ENCODE results near the gene CDH10.

Gene CDH10

DNA sequence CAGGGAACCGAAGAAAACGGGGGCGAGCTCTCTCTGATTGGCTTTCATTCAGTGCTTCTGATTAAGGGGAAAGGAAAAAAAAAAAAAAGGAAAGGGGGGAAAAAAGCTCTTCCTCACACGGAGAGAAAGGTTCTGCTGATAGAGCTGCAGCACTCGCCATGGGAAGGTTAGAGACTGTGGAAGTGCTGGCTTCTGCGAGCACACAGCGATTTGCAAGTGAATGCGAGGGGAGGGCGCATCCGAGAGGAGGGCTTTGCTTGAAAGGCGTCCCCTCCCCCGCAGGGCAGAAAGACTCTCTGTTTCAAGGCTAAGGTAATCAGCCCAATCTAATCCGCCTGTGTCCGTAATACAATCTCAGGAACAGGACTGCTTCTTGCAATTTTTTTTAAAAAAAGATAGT lies at the start of gene CDH10:
Gene CDH10, minus strand, starts transcription at position 218 of the 400 bp plus-strand sequence. CDS start 51,488 bp downstream, outside the sequence.
- no peak for DNase-seq (ENCODE audit: low read depth in 3 of 3)

DNA sequence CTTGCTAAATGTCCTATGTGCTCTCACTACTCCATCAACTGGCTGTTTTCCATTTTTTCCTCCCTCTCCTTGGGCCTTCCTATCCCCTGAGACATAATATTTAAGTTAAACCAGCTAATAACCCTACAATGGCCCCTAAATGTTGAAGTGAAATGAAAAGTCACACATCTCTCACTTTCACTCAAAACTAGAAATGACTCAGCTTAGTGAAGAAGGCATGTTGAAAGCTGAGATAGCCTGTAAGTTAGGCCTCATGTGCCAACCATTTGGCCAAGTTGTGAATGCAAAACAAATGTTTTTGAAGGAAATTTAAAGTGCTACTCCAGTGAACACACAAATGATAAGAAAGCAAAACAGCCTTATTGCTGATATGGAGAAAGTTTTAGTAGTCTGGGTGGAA lies 48.8 kb upstream of the CDH10 start:
- no peak for DNase-seq (ENCODE audit: low read depth in 3 of 3)

DNA sequence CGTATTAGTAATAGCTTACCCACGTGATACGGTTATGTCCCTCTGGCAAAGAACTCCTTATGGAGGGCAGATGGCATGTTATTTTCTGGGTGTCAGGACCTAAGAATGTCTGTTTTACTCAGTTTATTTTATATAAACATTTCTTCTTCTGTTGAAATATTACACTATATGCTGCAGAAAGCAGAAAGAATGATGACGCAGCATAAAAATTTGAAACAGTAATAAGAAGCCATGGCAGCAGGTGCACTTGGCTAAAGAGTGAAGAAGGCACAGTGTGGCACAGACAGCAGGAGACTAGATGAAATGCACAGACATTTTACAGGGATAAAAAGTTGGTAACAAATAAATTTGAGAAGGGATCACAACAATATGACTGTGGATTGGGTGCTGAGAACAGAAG lies 46.3 kb upstream of the CDH10 start:
- no peak for DNase-seq (ENCODE audit: low read depth in 3 of 3)

DNA sequence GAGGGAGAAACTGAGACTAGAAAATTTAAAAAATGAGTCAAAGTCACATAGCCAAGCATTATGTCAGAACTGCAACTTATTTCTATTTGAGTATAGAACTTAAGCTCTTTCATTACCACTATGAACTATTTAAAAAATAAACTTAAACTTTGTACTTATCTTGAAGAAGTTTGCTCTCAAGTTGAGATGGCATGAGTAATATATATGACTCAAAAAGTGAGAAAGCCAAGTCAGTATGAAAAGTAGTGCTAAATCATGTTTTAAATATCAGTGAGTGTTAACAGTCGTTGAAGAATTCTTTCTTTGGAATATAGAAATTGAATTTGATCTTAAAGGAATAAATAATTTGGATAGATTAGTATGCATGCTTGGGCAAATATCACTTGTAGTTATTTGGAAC lies 36.3 kb upstream of the CDH10 start:
- no peak for DNase-seq (ENCODE audit: low read depth in 3 of 3)

DNA sequence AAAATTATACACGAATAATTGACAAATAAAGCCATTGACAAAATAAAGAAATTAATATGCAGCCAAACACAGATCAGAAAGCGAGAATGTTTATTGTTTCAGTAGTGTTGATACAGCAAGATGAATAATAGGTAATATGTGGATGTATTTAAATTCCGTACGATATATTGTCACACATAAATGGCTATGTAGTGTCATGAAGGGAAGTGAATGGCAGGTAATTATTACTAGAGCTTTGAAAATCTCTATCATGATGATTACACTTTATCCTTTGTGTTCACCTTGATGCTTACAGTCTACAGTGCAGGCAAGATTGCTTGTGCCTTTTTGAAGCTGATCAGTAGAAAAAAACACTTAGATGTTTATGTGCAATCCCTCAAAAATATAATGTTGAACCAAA lies 23.3 kb upstream of the CDH10 start:
- DNase-seq (ENCODE audit: low read depth in 3 of 3): no peak

DNA sequence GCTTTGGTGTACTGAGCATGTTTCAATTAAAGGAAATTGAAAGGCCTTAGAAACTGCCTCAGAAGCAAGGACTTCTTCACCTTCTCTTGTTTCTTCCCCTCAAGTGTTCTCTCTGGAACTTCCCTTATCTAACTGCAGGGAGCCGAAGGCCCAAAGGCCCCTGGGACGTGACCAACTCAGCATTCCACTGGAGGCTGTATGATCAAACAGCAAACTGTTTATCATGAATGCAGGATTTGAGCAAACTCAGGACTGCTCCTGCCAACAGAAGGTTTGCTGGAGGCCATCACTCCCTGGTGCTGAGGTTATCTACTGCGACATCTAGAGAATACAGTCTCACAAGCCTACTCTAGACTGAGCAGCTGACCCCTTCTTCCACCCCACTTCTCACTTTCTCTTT lies 4.8 kb upstream of the CDH10 start:
- no peak for DNase-seq (ENCODE audit: low read depth in 3 of 3)

DNA sequence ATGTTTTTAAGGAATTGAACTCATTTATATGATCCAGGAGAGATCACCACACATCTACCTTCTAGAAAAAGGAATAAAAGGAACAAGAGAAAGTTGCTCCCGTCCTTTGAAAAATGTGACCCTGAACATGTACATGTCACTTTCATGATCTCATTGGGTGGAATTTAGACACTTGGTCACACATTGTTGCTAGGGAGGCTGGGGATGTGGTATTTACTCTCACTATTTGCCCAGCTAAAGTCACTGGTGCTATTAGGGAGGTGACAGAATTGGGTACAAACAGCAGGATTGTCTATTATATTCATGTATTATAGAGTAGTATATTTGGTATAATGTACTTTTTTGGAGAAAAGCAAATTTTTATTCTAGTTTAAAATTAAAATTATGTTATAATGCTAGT lies 2.1 kb upstream of the CDH10 start:
- no peak for DNase-seq (ENCODE audit: low read depth in 3 of 3)

DNA sequence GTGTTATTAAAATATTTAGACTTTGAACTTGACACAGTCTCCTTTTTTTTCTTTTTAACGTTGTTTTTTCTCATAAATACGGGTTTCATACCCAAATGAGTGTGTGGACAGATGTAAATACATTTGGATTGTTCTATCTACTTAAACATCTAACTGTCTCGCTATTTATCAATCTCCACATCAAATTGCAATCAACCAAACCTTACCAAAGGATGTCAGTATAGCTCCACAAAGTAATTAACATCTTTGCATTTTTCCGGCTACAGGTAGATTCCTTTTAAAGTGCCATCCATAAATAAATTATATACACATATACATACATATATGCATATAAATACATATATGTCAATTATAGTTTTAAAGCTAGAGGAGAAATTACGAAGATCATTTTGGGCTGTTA lies 705 bp upstream of the CDH10 start:
- DNase-seq (ENCODE audit: low read depth in 3 of 3): no peak

DNA sequence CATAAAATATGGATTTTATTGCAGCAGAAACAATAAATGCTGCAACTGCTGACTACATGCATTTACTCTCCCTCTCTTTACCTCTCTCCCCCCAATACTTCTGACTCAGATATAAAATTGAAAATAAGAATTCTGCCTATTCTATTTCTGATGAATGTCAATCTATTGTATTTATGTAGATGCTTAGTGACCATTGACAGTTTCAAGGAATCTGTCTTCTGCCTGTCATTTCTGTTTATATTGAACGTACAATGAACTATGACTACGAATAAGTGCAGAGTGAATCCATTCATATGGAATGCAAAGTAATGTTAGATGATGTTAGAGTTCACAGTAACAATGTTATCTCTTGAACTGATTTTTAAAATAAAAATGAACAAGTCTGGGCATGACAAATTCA lies 898 bp downstream of the CDH10 start:
- no peak for DNase-seq (ENCODE audit: low read depth in 3 of 3)

DNA sequence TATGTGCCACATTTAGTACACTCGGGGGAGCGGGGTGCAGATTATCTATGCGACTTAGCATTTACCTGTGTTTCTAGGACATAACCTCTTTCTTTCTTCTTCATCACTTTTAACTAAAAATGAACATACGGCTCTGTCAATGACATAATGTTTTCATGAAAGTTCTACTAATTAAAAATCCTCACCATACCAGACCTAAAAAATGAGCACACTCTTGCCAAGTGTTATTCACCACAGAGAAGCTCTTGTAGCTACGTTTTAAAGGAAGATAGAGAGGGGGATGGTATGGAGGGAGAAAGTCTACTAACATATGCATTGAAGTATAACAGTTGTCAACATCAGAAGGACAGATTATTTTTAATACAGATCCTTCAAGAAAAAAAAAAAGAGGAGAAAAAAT lies 1.6 kb downstream of the CDH10 start:
- no peak for DNase-seq (ENCODE audit: low read depth in 3 of 3)

DNA sequence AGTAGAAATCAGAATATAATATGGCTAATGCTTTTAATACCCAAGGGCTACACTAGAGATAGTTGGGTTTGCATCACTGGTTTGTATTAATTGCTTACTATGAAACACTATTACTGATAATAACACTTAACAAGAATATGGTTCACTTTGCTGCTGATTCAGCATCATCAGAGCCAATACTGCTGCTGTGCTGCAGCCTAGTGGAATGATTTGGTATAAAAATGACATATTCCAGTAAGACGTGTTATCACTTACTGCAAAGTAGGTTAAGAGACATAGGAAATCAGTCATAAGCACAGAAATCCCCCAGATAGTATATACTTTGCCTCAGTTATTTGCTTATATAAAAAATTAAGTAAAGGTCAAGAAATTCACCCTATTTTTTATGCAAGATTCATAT lies 2.8 kb downstream of the CDH10 start:
- DNase-seq (ENCODE audit: low read depth in 3 of 3): no peak

DNA sequence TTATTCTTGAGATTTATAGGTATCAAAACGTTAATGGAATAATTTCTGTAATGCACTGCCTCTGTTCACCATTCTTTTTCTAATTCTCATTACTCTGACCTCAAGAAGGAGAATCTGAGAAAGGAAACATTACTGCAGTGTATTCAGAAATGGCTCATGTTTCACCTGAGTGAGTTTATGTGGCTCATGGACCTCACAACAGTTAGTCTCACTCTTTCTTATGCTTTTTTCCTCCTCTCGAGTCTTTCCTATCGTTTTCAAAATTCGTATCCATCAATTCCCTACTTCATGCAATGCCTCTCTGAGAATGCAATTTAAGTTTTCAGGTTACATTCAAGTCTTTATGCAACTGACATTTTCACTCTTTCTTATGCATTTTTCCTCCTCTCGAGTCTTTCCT lies 9.6 kb downstream of the CDH10 start:
- DNase-seq (ENCODE audit: low read depth in 3 of 3): no peak

DNA sequence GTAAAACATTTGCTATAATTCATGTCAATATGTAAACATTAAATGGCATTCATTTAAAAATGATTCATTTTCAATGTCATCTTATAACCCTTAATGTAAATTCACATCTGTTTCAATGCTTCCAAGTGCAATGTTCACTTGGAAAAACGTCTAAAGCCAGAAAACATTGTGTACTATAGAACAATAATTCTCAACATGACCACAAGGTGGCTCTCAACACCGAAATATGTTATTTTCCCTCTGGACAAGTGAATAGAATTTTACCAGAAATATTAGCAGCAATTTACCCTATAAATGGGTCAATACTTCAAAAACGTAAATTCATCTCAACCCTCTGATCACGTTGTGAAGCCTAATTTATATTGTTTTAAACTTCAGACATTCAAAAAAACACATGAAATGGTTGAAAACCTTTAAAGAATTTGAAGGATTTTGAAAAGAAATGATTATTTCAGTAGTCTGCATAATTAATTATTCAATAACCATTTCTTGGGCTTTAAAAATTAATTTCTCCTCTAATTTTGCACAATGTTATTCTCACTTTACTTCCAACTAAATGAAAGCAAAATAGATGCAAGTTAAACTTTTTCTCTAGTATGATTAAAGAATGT lies 11.0 kb downstream of the CDH10 start:
- DNase-seq (ENCODE audit: low read depth in 3 of 3): no peak

DNA sequence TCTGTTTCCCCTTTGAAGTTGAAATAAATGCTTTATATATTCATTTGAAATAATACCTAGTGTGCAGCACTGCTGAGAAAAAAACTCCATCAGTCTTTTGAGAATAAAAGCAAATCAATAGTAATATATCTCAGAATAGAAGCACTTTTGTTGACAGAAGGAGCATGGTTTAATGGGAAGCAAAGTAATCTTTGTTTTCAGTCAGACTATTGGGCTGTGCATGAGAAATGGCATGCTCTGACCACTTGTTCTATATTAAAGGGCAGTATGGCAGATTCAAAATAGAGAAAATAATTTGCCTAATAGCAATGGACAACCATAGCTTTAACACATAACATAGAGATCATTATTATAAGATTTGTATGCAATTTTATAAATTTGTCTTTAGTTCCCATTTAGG lies 12.4 kb downstream of the CDH10 start:
- DNase-seq (ENCODE audit: low read depth in 3 of 3): no peak

DNA sequence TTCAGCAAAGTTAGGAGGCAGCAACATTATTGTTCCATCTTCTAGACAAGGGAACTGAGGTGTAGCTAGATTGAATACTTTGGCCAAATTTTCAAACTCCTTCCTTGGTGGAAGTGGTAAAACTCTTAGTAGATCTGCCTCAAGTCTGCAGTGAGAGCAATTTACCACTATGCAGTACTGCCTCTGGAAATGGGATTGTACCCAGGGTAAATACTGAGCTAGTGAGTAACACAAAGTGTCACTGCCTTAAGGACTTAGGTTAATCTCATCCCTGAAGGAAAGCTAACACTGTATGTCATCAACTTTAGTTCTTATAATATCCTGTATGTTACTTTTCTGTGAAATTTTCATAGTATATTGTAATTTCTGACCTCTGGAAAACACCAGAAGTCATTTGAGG lies 13.9 kb downstream of the CDH10 start:
- no peak for DNase-seq (ENCODE audit: low read depth in 3 of 3)

DNA sequence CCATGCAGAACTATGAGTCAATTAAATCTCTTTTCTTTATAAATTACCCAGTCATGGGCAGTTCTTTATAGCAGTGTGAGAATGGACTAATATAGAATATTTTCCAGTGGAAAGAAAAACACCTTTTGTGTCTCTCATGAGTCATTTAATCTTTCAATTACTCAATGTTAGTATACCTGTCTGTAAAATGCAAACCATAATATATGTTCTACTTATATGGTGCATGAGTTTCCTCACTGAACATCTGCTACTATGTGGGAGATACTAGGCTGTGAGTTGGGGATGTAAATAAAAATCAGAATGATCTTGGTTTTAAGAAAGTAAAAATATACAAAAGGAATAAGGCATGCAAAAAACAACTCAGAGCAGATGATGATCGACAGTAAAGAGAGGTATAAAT lies 15.0 kb downstream of the CDH10 start:
- DNase-seq (ENCODE audit: low read depth in 3 of 3): no peak

DNA sequence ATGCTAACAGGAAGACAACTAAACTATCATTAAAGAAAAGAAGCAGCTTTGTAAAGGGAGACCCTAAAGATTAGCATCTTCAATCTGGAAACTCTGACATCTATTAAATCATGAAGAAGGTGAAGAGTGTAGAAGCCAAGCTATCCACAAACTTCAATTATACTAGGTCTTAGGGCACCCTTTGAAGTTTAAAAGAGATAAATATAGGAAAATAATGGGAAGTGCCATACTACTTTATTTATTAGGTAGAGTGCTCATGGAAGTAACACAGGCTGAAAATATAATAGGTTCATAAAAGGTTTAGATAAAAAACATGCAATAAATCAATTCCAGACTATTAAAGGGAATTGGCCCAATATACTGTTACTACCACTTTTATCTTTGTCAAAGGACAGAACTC lies 19.9 kb downstream of the CDH10 start:
- no peak for DNase-seq (ENCODE audit: low read depth in 3 of 3)

DNA sequence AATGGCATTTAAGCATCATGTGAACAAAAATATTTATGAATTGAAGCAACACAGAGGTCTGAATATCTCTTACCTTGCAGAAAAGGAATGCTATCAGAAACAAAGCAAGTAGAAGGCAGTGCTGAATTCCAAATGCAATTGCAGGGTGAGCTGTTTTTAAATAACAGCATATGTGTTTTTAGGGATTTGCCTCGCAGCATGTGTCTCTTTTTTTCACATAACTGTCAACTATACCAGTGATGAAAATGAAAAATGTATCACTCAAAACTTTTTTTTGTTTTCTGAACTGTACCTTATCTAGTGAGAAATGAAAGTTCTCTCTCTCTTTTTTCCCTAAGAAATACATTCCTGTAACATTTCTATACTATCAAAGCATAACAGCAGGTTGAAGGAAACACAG lies 21.2 kb downstream of the CDH10 start:
- no peak for DNase-seq (ENCODE audit: low read depth in 3 of 3)

DNA sequence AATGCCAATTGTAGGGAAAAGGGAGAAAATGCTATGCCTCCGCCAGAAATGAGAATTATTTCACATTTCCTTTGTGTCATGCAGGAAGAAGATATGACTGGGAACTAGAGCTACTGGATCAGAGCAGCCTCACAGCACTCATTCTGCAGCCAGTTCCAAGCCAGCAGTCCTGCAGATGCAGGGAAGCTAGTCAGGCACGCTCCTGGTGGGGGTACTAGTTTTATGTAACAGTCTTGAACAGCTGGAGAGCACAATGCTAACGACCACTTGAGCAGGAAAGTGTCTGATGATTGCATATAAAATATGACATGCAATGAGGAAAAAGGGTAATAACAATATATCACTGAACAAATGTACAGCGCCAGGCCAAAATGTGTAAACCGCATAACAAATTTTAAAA lies 21.7 kb downstream of the CDH10 start:
- DNase-seq (ENCODE audit: low read depth in 3 of 3): no peak

DNA sequence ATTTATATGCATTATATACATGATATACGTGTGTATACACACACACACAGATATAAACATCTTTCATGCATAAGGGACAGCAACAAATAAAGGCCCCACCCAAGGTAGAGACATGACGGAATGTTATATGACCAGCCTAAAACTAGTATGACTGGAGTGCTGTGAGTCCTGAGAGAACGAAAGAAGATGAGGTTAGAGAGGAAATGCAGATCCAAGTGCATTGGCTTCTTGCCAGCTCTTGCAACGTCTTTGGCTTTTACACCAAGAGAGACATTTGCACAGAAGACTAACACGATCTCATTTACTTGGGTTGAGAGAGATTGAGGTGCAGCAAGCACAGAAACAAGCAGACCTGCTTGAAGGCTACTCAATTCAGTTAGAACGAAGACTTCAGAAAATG lies 23.0 kb downstream of the CDH10 start:
- DNase-seq (ENCODE audit: low read depth in 3 of 3): no peak

DNA sequence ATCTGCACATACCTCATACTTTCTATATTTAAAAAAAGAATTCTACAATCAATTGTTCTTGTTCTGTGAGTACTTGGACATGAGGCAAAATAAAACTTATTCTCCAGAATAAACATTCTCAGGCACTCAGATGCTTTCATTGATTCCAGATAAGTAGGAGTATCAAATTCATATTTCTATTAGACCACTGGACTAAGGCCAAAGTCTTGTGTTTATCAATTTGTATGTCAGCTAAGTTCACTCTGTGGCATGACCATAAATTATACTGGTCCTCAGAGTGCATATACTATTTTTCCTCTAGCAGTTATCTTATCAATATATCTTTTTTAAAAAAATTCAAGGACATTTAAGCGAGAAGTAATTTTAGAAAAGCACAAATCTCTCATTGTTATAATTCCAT lies 28.2 kb downstream of the CDH10 start:
- no peak for DNase-seq (ENCODE audit: low read depth in 3 of 3)

DNA sequence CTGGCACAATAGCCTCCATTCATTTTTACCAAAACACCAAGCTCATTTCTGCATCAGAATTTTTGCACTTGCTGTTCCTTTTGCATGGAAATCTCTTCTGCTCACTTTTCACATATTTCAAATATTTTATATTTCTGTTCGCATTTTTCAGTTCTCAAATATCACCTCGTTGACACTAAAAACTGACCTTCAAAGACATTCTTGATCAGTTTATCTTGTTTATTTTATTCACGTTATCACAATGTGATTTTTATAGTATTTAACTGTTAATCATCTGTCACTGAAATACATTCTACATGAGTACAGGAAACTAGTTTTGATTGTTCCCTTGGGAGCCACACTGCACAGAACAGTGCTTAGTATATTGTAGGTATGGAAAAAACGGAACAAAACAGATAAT lies 29.6 kb downstream of the CDH10 start:
- DNase-seq (ENCODE audit: low read depth in 3 of 3): no peak

DNA sequence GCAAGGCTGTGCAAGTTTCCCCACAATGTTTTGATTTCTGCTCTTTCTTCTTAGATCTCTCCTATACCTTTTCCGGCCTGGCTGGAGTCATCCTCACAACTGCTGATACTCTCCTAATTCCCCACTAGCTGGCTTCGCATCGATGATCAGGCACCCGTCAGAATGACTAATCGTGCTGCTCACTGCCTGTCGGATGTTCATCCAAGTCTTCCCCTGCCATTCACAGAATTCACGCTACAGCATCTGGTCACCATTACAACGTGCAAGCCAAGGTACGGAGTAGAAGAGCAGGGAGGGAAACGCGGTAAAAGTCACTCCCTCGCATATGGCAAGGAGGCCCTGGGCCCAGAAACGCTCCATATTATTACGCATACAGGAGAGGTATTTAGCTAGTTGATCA lies 35.1 kb downstream of the CDH10 start:
- no peak for DNase-seq (ENCODE audit: low read depth in 3 of 3)

DNA sequence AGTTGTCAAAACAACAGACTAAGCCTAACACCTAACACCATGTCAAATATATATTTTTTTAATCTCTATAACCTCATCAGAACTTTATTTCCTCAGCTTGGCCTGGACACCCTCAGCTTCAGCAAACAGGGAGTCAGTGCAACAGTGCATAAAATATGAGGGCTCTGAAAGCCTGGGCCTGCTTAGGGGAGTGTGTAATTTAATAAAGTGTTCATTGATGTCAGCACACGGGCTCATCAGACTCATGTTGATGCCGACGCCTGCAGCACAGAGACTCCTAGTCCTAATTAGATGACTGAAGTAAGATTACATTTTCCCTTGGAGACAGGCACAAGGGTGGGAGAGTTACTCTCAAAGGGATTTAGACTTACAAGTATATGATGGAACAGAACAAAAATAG lies 37.8 kb downstream of the CDH10 start:
- no peak for DNase-seq (ENCODE audit: low read depth in 3 of 3)

DNA sequence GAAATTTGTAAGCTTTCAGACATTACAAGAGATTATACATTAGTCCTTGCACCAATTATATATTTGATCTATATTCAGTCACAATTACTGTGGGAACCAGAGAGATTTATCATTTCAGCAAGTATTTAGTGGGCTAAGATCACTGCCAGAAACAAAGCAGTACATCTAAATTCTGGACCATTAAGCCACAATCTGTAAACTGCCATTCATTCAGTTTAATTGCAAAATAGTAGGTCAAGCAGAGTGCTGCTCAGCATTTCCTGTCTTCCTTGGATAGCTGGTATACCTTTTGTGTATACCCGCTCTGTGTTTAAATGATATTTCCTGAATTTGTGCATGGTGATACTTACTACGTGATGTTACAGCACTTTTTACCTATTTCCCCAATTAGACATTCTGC lies 42.6 kb downstream of the CDH10 start:
- no peak for DNase-seq (ENCODE audit: low read depth in 3 of 3)

Data from stimulated activated CD4-positive, alpha-beta T cell treated with anti-CD3 and anti-CD28 coated beads, TNF-alpha, amount 100 ng/mL, for 4 hours (primary cell).